ENCODE results near the gene EPM2A.

DNA sequence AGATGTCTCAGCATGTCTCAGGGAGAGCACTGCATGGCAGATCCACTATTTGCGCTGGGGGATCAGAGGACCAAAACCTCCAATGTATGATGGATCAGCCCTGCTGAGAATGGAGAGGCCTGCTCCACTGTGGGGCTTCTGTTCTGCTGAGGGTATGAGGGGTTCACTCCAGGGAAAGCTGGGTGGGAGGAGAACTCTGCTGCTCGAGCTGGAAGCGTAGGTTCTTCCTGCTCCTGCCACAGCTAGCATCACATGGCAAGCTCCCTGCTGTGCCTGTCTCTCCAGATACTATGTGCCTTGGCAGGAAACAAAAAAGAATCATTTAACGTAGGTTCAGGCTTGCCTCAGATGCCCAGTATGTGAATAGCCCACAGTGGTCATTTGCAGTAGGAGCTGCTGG lies 105.8 kb downstream of the EPM2A start:
- TF ChIP-seq, protein P1, sequence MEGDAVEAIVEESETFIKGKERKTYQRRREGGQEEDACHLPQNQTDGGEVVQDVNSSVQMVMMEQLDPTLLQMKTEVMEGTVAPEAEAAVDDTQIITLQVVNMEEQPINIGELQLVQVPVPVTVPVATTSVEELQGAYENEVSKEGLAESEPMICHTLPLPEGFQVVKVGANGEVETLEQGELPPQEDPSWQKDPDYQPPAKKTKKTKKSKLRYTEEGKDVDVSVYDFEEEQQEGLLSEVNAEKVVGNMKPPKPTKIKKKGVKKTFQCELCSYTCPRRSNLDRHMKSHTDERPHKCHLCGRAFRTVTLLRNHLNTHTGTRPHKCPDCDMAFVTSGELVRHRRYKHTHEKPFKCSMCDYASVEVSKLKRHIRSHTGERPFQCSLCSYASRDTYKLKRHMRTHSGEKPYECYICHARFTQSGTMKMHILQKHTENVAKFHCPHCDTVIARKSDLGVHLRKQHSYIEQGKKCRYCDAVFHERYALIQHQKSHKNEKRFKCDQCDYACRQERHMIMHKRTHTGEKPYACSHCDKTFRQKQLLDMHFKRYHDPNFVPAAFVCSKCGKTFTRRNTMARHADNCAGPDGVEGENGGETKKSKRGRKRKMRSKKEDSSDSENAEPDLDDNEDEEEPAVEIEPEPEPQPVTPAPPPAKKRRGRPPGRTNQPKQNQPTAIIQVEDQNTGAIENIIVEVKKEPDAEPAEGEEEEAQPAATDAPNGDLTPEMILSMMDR (IDR thresholded peaks at IDR 0.05) = no peak
- no peak for TF ChIP-seq POLR2AphosphoS5 (IDR thresholded peaks at IDR 0.05; ENCODE audit: low read depth, low read length)
- TF ChIP-seq, protein P2, sequence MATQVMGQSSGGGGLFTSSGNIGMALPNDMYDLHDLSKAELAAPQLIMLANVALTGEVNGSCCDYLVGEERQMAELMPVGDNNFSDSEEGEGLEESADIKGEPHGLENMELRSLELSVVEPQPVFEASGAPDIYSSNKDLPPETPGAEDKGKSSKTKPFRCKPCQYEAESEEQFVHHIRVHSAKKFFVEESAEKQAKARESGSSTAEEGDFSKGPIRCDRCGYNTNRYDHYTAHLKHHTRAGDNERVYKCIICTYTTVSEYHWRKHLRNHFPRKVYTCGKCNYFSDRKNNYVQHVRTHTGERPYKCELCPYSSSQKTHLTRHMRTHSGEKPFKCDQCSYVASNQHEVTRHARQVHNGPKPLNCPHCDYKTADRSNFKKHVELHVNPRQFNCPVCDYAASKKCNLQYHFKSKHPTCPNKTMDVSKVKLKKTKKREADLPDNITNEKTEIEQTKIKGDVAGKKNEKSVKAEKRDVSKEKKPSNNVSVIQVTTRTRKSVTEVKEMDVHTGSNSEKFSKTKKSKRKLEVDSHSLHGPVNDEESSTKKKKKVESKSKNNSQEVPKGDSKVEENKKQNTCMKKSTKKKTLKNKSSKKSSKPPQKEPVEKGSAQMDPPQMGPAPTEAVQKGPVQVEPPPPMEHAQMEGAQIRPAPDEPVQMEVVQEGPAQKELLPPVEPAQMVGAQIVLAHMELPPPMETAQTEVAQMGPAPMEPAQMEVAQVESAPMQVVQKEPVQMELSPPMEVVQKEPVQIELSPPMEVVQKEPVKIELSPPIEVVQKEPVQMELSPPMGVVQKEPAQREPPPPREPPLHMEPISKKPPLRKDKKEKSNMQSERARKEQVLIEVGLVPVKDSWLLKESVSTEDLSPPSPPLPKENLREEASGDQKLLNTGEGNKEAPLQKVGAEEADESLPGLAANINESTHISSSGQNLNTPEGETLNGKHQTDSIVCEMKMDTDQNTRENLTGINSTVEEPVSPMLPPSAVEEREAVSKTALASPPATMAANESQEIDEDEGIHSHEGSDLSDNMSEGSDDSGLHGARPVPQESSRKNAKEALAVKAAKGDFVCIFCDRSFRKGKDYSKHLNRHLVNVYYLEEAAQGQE (IDR thresholded peaks at IDR 0.05; ENCODE audit: insufficient read depth in 1 of 2, low read depth in 2 of 2, low read length in 1 of 2) = no peak
